T1000 (cell line): ENCODE data around the gene OR52W1.
A peak's percentile ranks its signal among the peaks of the same experiment; 100 is the strongest.
"Not testable (repeated sequence)": the region's sequence is repeated elsewhere in the genome, so short reads cannot be mapped to it uniquely, and the experiment has no call there.

Experiments used
- DNase-seq: peaks from one replicate; lab custom pipeline; 2025; ENCODE audit warnings: mixed read lengths; lab: John Stamatoyannopoulos, UW

The OR52W1 gene

DNA sequence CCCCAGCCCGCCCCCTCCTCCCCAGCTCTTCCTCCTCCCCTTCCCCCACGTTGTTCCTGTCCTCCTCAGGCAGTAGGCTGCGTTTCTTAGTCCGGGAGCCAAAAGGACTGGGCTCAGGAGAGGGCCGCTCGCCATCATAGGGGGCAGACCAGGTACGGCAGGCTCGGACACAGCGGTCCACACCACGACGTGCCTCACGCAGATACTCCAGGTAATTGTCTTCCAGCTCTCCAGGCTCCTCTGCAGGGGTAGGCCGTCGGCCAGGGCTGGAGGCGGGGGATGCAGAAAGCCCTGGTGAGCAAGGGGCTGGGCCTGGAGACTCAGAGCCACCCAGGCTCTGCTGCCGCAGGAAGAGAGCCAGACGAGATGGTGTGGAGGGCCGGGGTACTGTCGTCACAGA lies 18.7 kb downstream of the OR52W1 start:
- no peak for DNase-seq

DNA sequence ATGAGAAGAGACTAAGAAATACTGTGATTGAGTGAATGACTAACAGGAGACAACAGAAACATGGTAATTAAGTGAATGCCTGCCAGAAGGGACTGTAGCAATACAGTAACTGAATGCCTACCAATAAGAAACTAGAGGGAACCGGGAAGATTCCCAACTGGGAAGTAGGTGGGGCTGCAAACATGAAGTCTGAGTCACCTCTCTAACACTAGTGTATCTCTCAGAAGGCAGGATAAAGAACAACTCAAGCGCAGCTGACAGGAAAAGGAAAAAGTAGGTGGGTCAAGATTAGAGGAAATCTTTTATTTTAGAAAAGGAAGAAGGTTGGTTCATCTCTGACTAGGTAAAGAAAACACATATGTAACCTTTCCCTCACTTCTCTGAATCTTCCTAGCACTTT lies 20.3 kb downstream of the OR52W1 start:
- peak; percentile 16 for DNase-seq

GRCh38 chr11:6223854-6224253 lies 24.8 kb downstream of the OR52W1 start:
- DNase-seq, result no peak

- DNase-seq, result no peak
Observed at GRCh38 chr11:6224421-6224820, 25.4 kb downstream of the OR52W1 start.

- DNase-seq, result no peak
Observed at GRCh38 chr11:6225024-6225423, 26.0 kb downstream of the OR52W1 start.

GRCh38 chr11:6225896-6226295 lies 26.9 kb downstream of the OR52W1 start:
- no peak for DNase-seq

- no peak for DNase-seq
Observed at GRCh38 chr11:6228520-6228919, 29.5 kb downstream of the OR52W1 start.

DNA sequence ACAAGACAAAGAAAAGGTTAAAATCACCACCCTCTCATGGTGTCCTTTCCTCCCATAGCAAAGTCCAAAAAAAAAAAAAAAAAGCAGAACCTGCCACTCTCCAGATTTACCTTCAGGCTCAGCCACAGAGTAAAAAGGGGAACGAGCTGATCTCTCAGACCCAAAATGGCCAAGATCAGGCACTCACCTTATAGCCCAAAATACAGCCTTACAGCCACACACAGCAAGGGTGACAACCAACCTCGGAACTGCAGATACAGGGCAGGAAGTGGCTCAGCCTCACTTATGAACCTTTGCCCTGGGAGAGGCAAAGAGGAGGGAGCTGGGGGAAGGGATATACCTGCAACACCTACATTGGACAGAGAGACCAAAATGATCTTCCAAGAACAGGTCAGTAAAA lies 30.9 kb downstream of the OR52W1 start:
- no peak for DNase-seq

DNA sequence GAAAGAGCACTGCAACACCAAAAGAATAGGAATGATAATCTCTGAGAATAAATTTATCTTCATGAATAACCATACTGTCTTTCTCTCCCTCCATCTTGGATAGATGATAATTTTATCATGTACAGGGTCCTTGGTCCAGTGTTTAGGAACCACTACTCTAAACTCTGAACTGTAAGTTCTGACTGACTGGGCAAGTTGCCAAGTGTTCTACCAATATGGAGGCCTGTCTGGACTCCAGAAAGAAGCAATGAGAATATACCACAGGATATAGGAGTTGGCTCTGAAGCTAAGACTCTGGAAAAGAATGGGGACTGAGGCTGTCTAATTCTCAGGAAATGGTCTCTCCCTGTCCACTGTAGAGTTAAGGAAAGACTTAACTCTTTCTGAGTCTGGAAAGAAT lies 33.9 kb downstream of the OR52W1 start:
- no peak for DNase-seq

GRCh38 chr11:6233984-6234386 lies 35.0 kb downstream of the OR52W1 start:
- DNase-seq, result no peak

DNA sequence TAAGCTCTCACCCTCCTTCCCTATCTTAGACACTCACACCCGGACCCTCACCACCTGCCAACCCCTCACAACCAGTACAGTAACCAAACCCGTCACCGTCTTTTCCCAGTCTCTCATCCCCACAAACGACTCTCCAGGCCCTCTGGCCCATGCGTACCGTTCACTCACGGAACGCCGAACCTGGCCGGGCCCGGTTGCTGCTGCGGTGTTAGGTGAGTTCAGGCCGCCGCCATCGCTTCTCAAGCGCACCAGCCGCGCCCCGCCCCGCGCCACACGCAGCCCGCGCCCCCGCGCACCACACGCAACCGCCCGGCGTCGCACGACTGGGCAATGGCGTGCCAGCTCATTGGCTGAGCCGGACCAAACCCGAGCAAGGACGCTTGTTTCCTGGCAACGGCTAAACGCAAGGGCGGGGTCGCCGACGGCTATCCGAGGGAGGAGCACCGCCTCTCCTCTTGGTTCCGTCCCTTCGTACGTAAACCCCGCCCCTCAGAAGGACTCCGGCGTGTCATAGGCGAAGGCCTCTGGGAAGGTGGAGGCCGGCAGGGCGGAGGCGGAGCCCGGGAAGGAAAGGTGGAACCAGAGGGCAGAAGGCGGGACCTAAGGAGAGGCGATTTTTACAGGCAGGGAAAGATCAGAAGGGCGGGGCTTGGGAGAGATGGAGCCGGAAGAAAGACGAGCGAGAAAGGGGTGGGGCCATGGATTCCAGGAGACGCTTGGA lies 35.5 kb downstream of the OR52W1 start, which contains the start of gene FHIP1B:
Gene FHIP1B, minus strand, starts transcription at position 250 of the 721 bp plus-strand sequence. CDS start 10,120 bp downstream, outside the sequence.
- DNase-seq, result peak; percentile 98

GRCh38 chr11:6237266-6237665 lies 38.2 kb downstream of the OR52W1 start:
- no peak for DNase-seq

- DNase-seq, result no peak
Observed at GRCh38 chr11:6237761-6238302, 38.8 kb downstream of the OR52W1 start.

DNA sequence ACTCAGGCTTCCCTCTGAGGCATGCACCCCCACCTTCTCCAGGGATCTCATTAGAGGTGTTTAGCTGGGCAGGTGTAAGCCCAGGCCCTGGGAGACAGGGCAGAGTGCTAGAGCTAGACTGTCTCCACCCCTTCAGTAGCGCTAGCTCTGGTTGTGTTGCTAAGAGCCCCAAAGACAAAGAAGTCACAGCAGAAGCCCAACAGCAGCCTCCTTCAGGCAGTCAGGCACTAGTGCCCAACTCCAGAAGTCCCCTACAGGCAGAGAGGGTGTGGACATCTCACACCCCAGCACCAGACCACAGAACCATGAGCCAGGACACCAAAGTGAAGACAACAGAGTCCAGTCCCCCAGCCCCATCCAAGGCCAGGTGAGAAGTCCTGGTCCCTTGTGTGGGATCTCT lies 39.9 kb downstream of the OR52W1 start, which contains the start of gene CNGA4:
Gene CNGA4, plus strand, starts transcription at position 188 of the 400 bp plus-strand sequence. Its CDS starts 118 bp downstream, at position 306.
- no peak for DNase-seq

GRCh38 chr11:6240139-6240538 lies 41.1 kb downstream of the OR52W1 start:
- DNase-seq, result no peak

DNA sequence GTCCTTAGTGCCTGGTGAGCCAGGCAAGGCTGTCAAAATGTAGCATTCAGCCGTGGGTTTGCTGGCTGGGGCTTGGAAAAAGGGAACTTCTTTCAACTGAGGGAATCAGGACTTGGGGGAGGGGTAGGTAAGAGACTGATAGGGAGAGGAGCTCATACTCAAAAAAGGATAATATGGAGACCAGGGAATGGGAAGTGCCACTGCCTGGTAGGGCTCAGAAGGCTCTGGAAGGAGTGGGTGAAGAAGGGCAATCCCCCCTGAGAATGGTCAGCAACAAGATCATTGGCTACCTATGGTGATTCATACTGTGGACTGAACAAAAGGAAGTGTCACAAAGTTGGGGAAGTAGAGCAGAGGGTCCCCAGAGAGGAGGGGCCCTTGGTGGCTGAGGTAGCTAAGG lies 41.8 kb downstream of the OR52W1 start:
- no peak for DNase-seq

GRCh38 chr11:6241316-6241715 lies 42.3 kb downstream of the OR52W1 start:
- DNase-seq, result no peak

- DNase-seq, result no peak
Observed at GRCh38 chr11:6245536-6245935, 46.5 kb downstream of the OR52W1 start.

DNA sequence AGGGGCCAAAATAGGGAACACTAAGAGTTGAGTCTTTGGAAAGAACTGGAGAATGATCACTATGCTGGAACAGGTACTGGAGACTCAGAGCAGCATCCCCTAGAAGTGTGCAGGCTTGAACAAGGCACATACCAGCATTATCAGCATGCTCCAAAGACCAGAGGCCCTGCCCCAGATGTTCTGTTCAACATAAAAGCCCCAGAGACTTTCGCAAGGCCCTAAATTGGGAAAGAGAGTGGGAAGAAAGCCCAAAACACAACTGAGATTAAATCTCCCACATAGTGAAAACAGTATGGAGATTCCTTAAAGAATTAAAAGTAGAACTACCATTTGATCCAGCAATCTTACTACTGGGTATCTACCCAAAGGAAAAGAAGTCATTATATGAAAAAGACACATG lies 49.2 kb downstream of the OR52W1 start:
- DNase-seq, result no peak

DNA sequence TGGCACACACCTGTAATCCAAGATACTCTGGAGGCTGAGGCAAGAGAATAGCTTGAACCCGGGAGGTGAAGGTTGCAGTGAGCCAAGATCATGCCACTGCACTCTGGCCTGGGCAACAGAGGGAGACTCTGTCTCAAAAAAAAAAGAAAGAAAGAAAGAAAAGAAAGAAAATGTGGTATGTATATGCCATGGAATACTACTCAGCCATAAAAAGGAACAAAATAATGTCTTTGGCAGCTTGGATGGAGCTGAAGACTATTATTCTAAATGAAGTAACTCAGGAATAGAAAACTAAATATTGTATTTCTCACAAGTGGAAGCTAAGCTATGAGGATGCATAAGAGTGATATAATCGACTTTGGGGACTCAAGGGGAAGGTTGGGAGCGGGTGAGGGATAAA lies 49.9 kb downstream of the OR52W1 start:
- DNase-seq, result not testable (repeated sequence)
